AG04449 (cell line): ENCODE measurements around the gene SMAP2.
"Not testable (repeated sequence)": the region's sequence is repeated elsewhere in the genome, so short reads cannot be mapped to it uniquely, and the experiment has no call there.

Experiments used
- CTCF ChIA-PET: fragments of 350-600 bp; formaldehyde crosslinking; extraction: SDS; loops from one replicate; lab custom pipeline; 2021; ENCODE audit warnings: antibody characterized with exemption; lab: Yijun Ruan, JAX
- POLR2A ChIA-PET: fragments of 400-600, 350-600 bp; formaldehyde crosslinking; extraction: SDS; loops from one replicate; lab custom pipeline; 2020; ENCODE audit warnings: antibody characterized with exemption, inconsistent platforms; lab: Yijun Ruan, JAX
- DNase-seq: peaks from one replicate; pipeline ENCODE4 v3.0.0-alpha.2; 2010; ENCODE audit warnings: low read depth, low spot score
- H3K4me3 ChIP-seq: 2 replicates; pipeline ENCODE4 v1.5.1; 2011; ENCODE audit warnings: low read depth, mild to moderate bottlenecking, control low read depth, low read length
- TF ChIP-seq, protein P1 (sequence below): IDR thresholded peaks from one replicate; pipeline ENCODE4 v1.5.1; 2011; ENCODE audit warnings: mild to moderate bottlenecking, moderate library complexity, low read length, control low read depth, inconsistent platforms; ENCODE audit not compliant: insufficient read depth; ENCODE audit errors: missing control alignments

Gene SMAP2

DNA sequence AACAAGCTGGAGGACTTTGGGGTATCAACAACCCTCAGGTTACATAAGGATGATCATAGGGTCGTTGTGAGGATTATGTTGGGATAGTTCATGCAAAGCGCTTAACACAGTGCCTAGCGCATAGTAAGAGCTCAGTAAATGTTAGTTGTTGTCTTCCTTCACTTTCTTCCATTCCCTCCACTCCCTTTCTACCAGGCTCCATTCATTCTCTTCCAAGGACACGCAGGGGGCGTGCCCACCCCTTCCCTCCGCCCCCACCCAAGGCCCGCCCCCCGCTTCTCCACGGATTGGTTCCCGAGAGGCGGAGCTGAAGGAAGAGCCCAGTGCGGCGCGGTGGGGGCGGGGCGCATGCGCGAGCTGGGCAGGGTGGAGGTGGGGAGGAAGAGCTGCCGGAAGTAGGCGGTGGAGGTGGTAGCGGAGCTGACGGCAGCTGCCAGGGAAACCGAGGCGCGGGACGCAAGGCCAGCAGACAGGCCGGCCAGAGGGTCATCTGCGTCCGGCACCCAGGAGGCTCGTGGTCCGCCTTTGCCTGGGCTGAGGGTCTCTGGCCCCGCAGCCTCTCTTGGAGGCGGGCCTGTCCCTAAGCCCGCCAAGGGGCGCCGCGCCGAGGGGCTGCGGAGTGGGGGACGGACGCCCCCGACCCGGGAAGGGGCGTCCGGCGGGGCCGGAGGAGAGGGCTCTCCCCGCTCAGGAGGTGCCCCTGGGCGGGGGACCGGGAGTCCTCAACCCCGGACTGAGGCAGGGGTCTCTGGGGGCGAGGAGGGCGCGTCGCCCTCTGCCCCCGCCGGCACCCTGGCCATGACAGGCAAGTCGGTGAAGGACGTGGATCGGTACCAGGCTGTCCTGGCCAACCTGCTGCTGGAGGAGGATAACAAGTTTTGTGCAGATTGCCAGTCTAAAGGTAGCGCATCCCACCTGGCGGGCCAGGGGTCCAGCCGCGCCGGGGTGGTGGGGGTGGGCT, at the start of gene SMAP2:
Gene SMAP2, plus strand, starts transcription at position 405 of the 961 bp plus-strand sequence. Its CDS starts 394 bp downstream, at position 799.
- ChIA-PET POLR2A (interaction anchor here (0.7 to 1.7 kb wide), 3 partner anchors 11 to 35 kb away, joined by 3 to 5 read pairs (median 3); no protein-coding TSS in a partner anchor), CTCF (interaction anchor here (0.7 to 3.1 kb wide), 10 partner anchors 13 to 229 kb away, joined by 3 to 17 read pairs (median 4); no protein-coding TSS in a partner anchor)
- H3K4me3 ChIP-seq, result peak within 1 kb of the TSS; percentile 95
- TF ChIP-seq, protein P1, sequence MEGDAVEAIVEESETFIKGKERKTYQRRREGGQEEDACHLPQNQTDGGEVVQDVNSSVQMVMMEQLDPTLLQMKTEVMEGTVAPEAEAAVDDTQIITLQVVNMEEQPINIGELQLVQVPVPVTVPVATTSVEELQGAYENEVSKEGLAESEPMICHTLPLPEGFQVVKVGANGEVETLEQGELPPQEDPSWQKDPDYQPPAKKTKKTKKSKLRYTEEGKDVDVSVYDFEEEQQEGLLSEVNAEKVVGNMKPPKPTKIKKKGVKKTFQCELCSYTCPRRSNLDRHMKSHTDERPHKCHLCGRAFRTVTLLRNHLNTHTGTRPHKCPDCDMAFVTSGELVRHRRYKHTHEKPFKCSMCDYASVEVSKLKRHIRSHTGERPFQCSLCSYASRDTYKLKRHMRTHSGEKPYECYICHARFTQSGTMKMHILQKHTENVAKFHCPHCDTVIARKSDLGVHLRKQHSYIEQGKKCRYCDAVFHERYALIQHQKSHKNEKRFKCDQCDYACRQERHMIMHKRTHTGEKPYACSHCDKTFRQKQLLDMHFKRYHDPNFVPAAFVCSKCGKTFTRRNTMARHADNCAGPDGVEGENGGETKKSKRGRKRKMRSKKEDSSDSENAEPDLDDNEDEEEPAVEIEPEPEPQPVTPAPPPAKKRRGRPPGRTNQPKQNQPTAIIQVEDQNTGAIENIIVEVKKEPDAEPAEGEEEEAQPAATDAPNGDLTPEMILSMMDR, result no peak
- DNase-seq, result no peak

DNA sequence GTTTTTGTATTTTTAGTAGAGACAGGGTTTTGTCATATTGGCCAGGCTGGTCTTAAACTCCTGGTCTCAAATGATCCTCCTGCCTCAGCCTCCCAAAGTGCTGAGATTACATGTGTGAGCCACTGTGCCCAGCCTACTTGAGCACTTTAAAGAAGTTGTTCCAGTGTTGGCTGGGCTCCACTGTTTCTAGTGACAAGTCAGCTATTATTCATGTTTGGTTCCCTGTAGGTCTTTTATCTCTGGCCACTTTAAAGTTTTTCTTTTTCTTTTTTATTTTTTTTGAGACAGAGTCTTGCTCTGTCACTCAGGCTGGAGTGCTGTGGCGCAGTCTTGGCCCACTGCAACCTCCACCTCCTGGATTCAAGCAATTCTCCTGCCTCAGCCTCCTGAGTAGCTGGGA, 42.1 kb upstream of the SMAP2 start:
- POLR2A ChIA-PET, H3K4me3 ChIP-seq, DNase-seq: not testable (repeated sequence)
- CTCF ChIA-PET, result interaction anchor here (1.2 to 1.4 kb wide), 2 partner anchors 179 to 187 kb away, joined by 3 to 7 read pairs; no protein-coding TSS in a partner anchor

DNA sequence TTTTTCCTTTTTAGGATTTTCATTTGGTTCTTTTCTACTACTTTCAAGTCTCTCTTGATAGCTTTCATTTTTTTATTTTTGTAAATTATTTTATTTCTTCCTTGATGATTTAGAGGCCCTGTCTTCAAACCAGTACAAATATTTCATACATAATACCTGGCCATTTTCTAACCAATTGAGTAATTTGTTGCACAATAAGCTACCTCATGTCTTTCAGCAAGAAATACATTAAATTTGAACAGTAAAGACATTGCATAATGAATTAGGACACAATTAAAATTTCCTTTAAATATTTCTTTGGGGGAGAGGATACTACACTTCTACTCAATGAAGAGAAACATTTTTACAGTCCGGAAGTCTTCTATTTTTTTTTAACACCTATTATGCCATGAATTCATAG, 40.8 kb upstream of the SMAP2 start:
- ChIA-PET CTCF (interaction anchor here (1.0 to 1.5 kb wide), 3 partner anchors 9 to 188 kb away, joined by 3 to 7 read pairs (median 5); no protein-coding TSS in a partner anchor), POLR2A (no interaction called here)
- TF ChIP-seq, protein P1, result no peak
- H3K4me3 ChIP-seq, result no peak overlapping the region
- no peak for DNase-seq

DNA sequence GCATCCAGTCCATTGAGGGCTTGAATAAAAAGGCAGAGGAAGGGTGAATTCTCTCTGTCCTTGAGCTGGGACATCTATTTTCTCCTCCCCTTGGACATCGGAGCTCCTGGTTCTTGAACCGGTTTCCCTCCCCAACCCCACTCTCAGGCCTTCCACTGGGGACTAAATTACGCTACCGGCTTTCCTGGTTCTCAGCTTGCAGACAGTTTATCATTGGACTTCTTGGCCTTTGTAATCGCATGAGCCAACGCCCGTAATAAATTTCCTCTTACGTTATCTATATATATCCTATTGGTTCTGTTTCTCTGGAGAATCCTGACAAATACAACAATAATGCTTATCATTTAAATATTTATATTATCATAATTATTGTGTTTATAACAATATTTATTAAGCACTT, 36.1 kb upstream of the SMAP2 start:
- no peak for DNase-seq
- TF ChIP-seq, protein P1, result no peak
- ChIA-PET CTCF (interaction anchor here (0.9 to 10.3 kb wide), 35 partner anchors 9 to 287 kb away, joined by 3 to 433 read pairs (median 9); partner anchors contain the start of genes COL9A2, RLF and SMAP2), POLR2A (no interaction called here)
- H3K4me3 ChIP-seq, result no peak overlapping the region

DNA sequence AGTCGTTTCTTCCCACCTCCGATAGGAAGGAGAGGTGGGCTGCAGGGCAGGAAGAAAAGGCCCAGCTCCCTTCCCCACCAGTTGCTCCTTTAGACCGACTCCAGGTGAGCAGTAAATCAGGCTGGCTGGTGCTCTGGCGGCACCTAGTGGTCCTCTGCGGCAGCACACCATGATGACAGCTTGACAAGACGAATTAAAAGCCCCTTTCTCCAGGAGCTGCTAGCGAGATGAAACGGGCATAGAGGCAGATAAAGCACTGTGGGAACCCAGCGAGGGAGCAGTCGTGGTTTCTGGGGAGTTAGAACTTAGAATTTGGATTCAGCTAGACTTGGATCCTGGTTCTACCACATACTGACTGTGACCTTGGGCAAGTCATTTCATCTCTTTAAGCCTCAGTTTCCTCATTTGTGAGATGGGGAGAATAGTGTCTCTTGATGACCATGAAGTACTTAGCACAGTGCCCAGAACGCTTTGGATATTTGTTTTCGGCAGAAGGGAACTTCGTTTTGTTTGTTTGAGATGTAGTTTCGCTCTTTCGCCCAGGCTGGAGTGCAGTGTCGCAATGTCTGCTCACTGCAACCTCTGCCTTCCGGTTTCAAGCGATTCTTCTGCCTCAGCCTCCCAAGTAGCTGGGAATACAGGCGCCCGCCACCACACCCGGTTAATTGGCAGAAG, 34.6 kb upstream of the SMAP2 start:
- CTCF ChIA-PET, result interaction anchor here (0.7 to 10.3 kb wide), 83 partner anchors 9 to 351 kb away, joined by 3 to 433 read pairs (median 5); partner anchors contain the start of genes COL9A2, PPT1, RLF and SMAP2
- DNase-seq, result no peak
- no peak overlapping the region for H3K4me3 ChIP-seq
- TF ChIP-seq, protein P1, result peak; percentile 95
- POLR2A ChIA-PET, result interaction anchor here (0.6 to 0.7 kb wide), 3 partner anchors 35 to 295 kb away, joined by 3 read pairs; no protein-coding TSS in a partner anchor

DNA sequence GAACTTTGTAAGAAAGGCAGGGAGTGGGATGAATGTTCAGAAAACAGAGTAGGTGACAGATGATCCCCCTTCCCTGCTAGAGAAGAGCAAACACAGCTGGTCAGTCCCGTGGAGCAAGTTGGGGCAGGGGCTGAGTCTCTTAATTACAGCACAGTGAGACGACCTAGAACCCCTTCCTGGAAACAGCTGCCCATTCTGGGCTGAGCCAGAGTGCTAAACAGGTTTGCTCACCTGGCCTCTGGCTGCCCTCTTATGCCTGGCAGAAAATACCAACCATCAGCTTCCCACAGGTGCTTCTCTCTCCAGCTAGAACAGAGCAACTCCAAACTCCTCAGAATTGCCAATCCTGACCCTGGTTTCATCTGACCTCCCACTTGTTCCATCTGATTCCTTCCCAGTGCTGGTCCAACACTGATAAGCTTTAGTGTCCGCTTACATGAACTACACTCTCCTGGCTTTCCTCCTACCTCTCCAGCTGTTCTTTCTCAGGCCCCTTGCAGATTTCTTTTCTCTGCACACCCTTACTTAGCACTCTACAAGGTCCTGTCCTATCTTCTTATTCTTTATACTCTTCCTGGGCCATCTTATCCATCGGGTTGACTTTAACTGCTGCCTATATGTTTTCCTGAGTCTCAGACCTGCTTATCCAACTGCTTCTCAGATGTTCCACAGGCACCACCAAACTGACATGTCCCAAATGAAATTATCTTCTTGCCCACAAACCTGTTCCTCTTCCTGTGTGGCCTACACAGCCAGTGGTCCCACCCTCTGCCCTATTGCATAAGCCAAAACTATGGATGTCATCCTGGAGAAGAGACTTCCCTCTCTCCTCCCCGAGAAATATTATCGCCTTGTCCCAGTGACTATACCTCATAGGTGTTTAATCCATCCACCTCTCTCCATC, 33.9 kb upstream of the SMAP2 start:
- no peak for DNase-seq
- TF ChIP-seq, protein P1, result no peak
- ChIA-PET POLR2A (interaction anchor here (0.6 kb wide), 1 partner anchor 255 kb away, joined by 3 read pairs; no protein-coding TSS in a partner anchor), CTCF (interaction anchor here (0.7 to 10.3 kb wide), 57 partner anchors 8 to 274 kb away, joined by 3 to 433 read pairs (median 6); partner anchors contain the start of genes COL9A2, PPT1 and RLF)
- H3K4me3 ChIP-seq, result no peak overlapping the region
